Mucosa of gallbladder (tissue), 1 donor: ENCODE data around the gene NXNL1. TPM values are rescaled to one million over a fixed set of nuclear protein-coding genes. Genes with fewer than 3 reads are reported as not detected.

Experiments used
- DNase-seq: peaks from one replicate; pipeline ENCODE4 v3.0.0-alpha.2; 2020; ENCODE audit warnings: low spot score
- total RNA-seq: library from RNA; stranded (reverse); gene quantifications from one replicate; pipeline ENCODE4 v1.2.1, GENCODE V29; 2021
- donor health status: DM: no; HTN: no; CAD: no.

The NXNL1 gene
- total RNA-seq, 1 donor from 2014 or later: not detected

GRCh38 chr19:17419621-17420474 is 40.9 kb downstream of the NXNL1 start, which contains the start of gene MVB12A:
TSS of gene MVB12A (plus strand) at chr19:17420047. CDS start at chr19:17420136, 89 bp downstream.
- DNase-seq: peak; percentile 99

GRCh38 chr19:17419154-17419620 is 41.5 kb downstream of the NXNL1 start:
- no peak for DNase-seq

- DNase-seq: no peak
These were observed 42.0 kb downstream of the NXNL1 start for GRCh38 chr19:17418710-17419109.

GRCh38 chr19:17415121-17415520 is 45.6 kb downstream of the NXNL1 start:
- DNase-seq: no peak

GRCh38 chr19:17414097-17414496 is 46.6 kb downstream of the NXNL1 start:
- no peak for DNase-seq

- DNase-seq: no peak
These were observed 48.9 kb downstream of the NXNL1 start for GRCh38 chr19:17411801-17412200.

- no peak for DNase-seq
These were observed 50.7 kb downstream of the NXNL1 start for GRCh38 chr19:17409990-17410389.

- no peak for DNase-seq
These were observed 53.9 kb downstream of the NXNL1 start for GRCh38 chr19:17406887-17407196.

GRCh38 chr19:17406046-17406886 is 54.5 kb downstream of the NXNL1 start:
- no peak for DNase-seq

Other genes starting within 250 kb of the NXNL1 start
- 28.0 TPM for gene USE1, start 245.6 kb downstream of the NXNL1 start, total RNA-seq
- gene OCEL1, start 234.7 kb downstream of the NXNL1 start, total RNA-seq: 47.8 TPM
- 46.3 TPM for gene NR2F6, start 215.0 kb downstream of the NXNL1 start, total RNA-seq
- gene USHBP1, start 196.2 kb downstream of the NXNL1 start, total RNA-seq: 4.3 TPM
- 70.5 TPM for gene BABAM1, start 193.5 kb downstream of the NXNL1 start, total RNA-seq
- 0.83 TPM for gene ANKLE1, start 179.0 kb downstream of the NXNL1 start, total RNA-seq
- 20.1 TPM for gene ABHD8, start 157.5 kb downstream of the NXNL1 start, total RNA-seq
- gene MRPL34, start 155.1 kb downstream of the NXNL1 start, total RNA-seq: 102 TPM
- gene DDA1, start 151.4 kb downstream of the NXNL1 start, total RNA-seq: 37.9 TPM
- gene ANO8, start 126.1 kb downstream of the NXNL1 start, total RNA-seq: 33.2 TPM
- 24.7 TPM for gene GTPBP3, start 123.4 kb downstream of the NXNL1 start, total RNA-seq
- 166 TPM for gene PLVAP, start 83.6 kb downstream of the NXNL1 start, total RNA-seq
- 1.0 TPM for gene CCDC194, start 66.7 kb downstream of the NXNL1 start, total RNA-seq
- gene BST2, start 55.3 kb downstream of the NXNL1 start, total RNA-seq: 90.6 TPM
- gene MVB12A, start 40.9 kb downstream of the NXNL1 start, total RNA-seq: 61.2 TPM
- gene TMEM221, start 12.3 kb downstream of the NXNL1 start, total RNA-seq: 0.37 TPM
- gene SLC27A1, start 9.6 kb upstream of the NXNL1 start, total RNA-seq: 37.1 TPM
- gene PGLS, start 50.7 kb upstream of the NXNL1 start, total RNA-seq: 93.0 TPM
- 71.1 TPM for gene COLGALT1, start 94.7 kb upstream of the NXNL1 start, total RNA-seq
- gene UNC13A, start 227.4 kb upstream of the NXNL1 start, total RNA-seq: 0.78 TPM